H1 (cell line): ENCODE results near the gene CHSY1. TPM values are rescaled to one million over a fixed set of nuclear protein-coding genes. Genes with fewer than 3 reads are reported as not detected.

ENCODE experiments used
- CTCF ChIA-PET: fragments of 300-600 bp; sonication (Branson Sonifier 250); formaldehyde crosslinking; loops from one replicate; lab custom pipeline; 2021; ENCODE audit not compliant: partially characterized antibody; lab: Charles Lee
- POLR2A ChIA-PET: fragments of 300-600 bp; sonication (Branson Sonifier 250); formaldehyde crosslinking; loops from one replicate; lab custom pipeline; 2021; ENCODE audit warnings: inconsistent platforms; ENCODE audit not compliant: partially characterized antibody; lab: Charles Lee
- DNase-seq, 2 experiments: peaks; one replicate each; pipeline versions ENCODE4 v3.0.0 to v3.0.0-alpha.2; 2010 to 2022; ENCODE audit warnings: low spot score in 2 of 2, low read depth in 1 of 2, mixed read lengths in 1 of 2
- FAIRE-seq: peaks from 2 replicates; lab custom pipeline; 2011; peaks lifted over from hg19 to GRCh38; lab: Jason Lieb, UNC
- H2AFZ ChIP-seq: 2 replicates; pipeline ENCODE4 v1.8.1; 2012; ENCODE audit warnings: low read length, inconsistent platforms
- H2AK5ac ChIP-seq: 2 replicates; pipeline ENCODE4 v1.6.1; 2013; ENCODE audit warnings: low read depth, low read length
- H2BK120ac ChIP-seq: replicated peaks from 2 replicates; pipeline ENCODE3; 2013; ENCODE audit warnings: low read depth, low read length, inconsistent platforms
- H2BK12ac ChIP-seq: 2 replicates; pipeline ENCODE4 v1.6.1; 2013; ENCODE audit warnings: low read depth, low read length
- H2BK15ac ChIP-seq: 2 replicates; pipeline ENCODE4 v1.6.1; 2013; ENCODE audit warnings: low read length
- H2BK20ac ChIP-seq: 2 replicates; pipeline ENCODE4 v1.6.1; 2013; ENCODE audit warnings: low read length
- H2BK5ac ChIP-seq: 2 replicates; pipeline ENCODE4 v1.6.1; 2013; ENCODE audit warnings: low read depth, low read length
- H3K14ac ChIP-seq: 2 replicates; pipeline ENCODE4 v1.6.1; 2013; ENCODE audit warnings: inconsistent platforms; ENCODE audit not compliant: insufficient read length
- H3K18ac ChIP-seq: 2 replicates; pipeline ENCODE4 v1.6.1; 2013; ENCODE audit warnings: low read length; ENCODE audit errors: extremely low read depth
- H3K23ac ChIP-seq: 2 replicates; pipeline ENCODE4 v1.6.1; 2013; ENCODE audit warnings: inconsistent platforms; ENCODE audit not compliant: insufficient read length
- H3K23me2 ChIP-seq: 2 replicates; pipeline ENCODE4 v1.6.1; 2013; ENCODE audit warnings: low read depth, low read length
- H3K27ac ChIP-seq: 2 replicates; pipeline ENCODE4 v1.6.1; 2011; ENCODE audit warnings: low read depth, low read length, inconsistent platforms
- H3K27me3 ChIP-seq, 4 experiments: replicated peaks in 1 of 4; 1 replicate in 1 of 4; 2 replicates in 3 of 4; pipeline versions ENCODE4 v1.6.1 to v1.8.1; 2011 to 2013; ENCODE audit warnings: low read length in 3 of 4, mild to moderate bottlenecking in 3 of 4, inconsistent platforms in 2 of 4, mixed read lengths in 2 of 4, moderate library complexity in 1 of 4; ENCODE audit not compliant: control insufficient read depth in 3 of 4, insufficient read depth in 3 of 4; ENCODE audit errors: extremely low read depth in 1 of 4
- H3K36me3 ChIP-seq, 4 experiments: 2 replicates each; pipeline versions ENCODE4 v1.6.1 to v1.8.1; 2011 to 2013; ENCODE audit warnings: mild to moderate bottlenecking in 4 of 4, low read length in 3 of 4, moderate library complexity in 2 of 4, control low read depth in 1 of 4, inconsistent platforms in 1 of 4; ENCODE audit not compliant: insufficient read depth in 4 of 4, control insufficient read depth in 2 of 4
- H3K4ac ChIP-seq: replicated peaks from 2 replicates; pipeline ENCODE3; 2013; ENCODE audit warnings: low read length, low read depth, mixed read lengths, inconsistent platforms; ENCODE audit not compliant: insufficient read length
- H3K4me1 ChIP-seq, 4 experiments: replicated peaks in 1 of 4; 1 replicate in 1 of 4; 2 replicates in 3 of 4; pipeline versions ENCODE4 v1.6.1 to v1.8.1; 2011 to 2013; ENCODE audit warnings: low read length in 3 of 4, inconsistent platforms in 2 of 4, mixed read lengths in 1 of 4; ENCODE audit not compliant: insufficient read depth in 4 of 4, control insufficient read depth in 3 of 4
- H3K4me2 ChIP-seq, 2 experiments: 2 replicates each; pipeline versions ENCODE4 v1.6.1 to v1.8.1; 2011 to 2013; ENCODE audit warnings: low read depth in 2 of 2, low read length in 2 of 2, control low read depth in 1 of 2, inconsistent platforms in 1 of 2, mild to moderate bottlenecking in 1 of 2; ENCODE audit not compliant: insufficient read depth in 1 of 2
- H3K4me3 ChIP-seq, 4 experiments: fragments of 200-600, 300-600 bp in 1 of 4; sonication (generic), shearing (Covaris generic), sonication (Bioruptor Twin) in 1 of 4; 2 replicates each; pipeline versions ENCODE4 v1.5.1 to v1.8.1; 2011 to 2016; ENCODE audit warnings: low read length in 4 of 4, low read depth in 3 of 4, control low read depth in 2 of 4, inconsistent platforms in 2 of 4, mild to moderate bottlenecking in 2 of 4, mixed read lengths in 1 of 4, moderate library complexity in 1 of 4; ENCODE audit not compliant: insufficient read depth in 2 of 4; ENCODE audit errors: extremely low read depth in 1 of 4
- H3K56ac ChIP-seq: replicated peaks from 2 replicates; pipeline ENCODE3; 2013; ENCODE audit warnings: low read depth, mild to moderate bottlenecking, mixed read lengths, low read length, inconsistent platforms; ENCODE audit not compliant: insufficient read length
- H3K79me1 ChIP-seq: 2 replicates; pipeline ENCODE4 v1.6.1; 2013; ENCODE audit warnings: low read depth, low read length, control low read depth
- H3K79me2 ChIP-seq, 2 experiments: 2 replicates each; pipeline versions ENCODE4 v1.6.1 to v1.8.1; 2012 to 2013; ENCODE audit warnings: low read length in 2 of 2, mild to moderate bottlenecking in 2 of 2, inconsistent platforms in 1 of 2; ENCODE audit not compliant: insufficient read depth in 2 of 2, control insufficient read depth in 1 of 2
- H3K9ac ChIP-seq, 4 experiments: replicated peaks in 1 of 4; 1 replicate in 1 of 4; 2 replicates in 3 of 4; pipeline versions ENCODE4 v1.6.1 to v1.8.1; 2011 to 2013; ENCODE audit warnings: low read depth in 3 of 4, low read length in 3 of 4, control low read depth in 2 of 4, mild to moderate bottlenecking in 2 of 4, moderate library complexity in 2 of 4, inconsistent platforms in 1 of 4; ENCODE audit errors: extremely low read depth in 1 of 4
- H3K9me3 ChIP-seq, 2 experiments: 2 replicates each; pipeline versions ENCODE4 v1.6.1 to v1.8.1; 2012 to 2013; ENCODE audit warnings: mild to moderate bottlenecking in 2 of 2, moderate library complexity in 2 of 2, control low read depth in 1 of 2, inconsistent platforms in 1 of 2, low read depth in 1 of 2, low read length in 1 of 2, mixed read lengths in 1 of 2; ENCODE audit not compliant: insufficient read depth in 2 of 2
- H4K20me1 ChIP-seq, 2 experiments: replicated peaks in 1 of 2; 2 replicates each; pipeline versions ENCODE3 to v1.8.1; 2011 to 2013; ENCODE audit warnings: inconsistent platforms in 2 of 2, low read length in 2 of 2, mild to moderate bottlenecking in 1 of 2; ENCODE audit not compliant: insufficient read depth in 2 of 2, control insufficient read depth in 1 of 2
- H4K5ac ChIP-seq: 2 replicates; pipeline ENCODE4 v1.6.1; 2013; ENCODE audit warnings: low read length, low read depth, mixed read lengths, inconsistent platforms; ENCODE audit not compliant: insufficient read length
- H4K8ac ChIP-seq: 2 replicates; pipeline ENCODE4 v1.8.0; 2013; ENCODE audit warnings: mild to moderate bottlenecking, moderate library complexity, low read length, inconsistent platforms; ENCODE audit not compliant: insufficient read depth; ENCODE audit errors: extremely low read depth
- H4K91ac ChIP-seq: replicated peaks from 2 replicates; pipeline ENCODE3; 2013; ENCODE audit warnings: low read length, mixed read lengths, inconsistent platforms; ENCODE audit not compliant: insufficient read length
- CHD2 ChIP-seq: IDR thresholded peaks from 2 replicates; pipeline ENCODE4 v1.6.1; 2012; ENCODE audit warnings: low read length, improper control_type of control experiment
- EP300 ChIP-seq, 2 experiments: IDR thresholded peaks; 1 replicate in 1 of 2; 2 replicates in 1 of 2; pipeline ENCODE4 v1.6.1; 2011 to 2012; ENCODE audit warnings: low read depth in 2 of 2, low read length in 2 of 2, mild to moderate bottlenecking in 2 of 2, borderline replicate concordance in 1 of 2, inconsistent platforms in 1 of 2, moderate library complexity in 1 of 2
- GTF2F1 ChIP-seq: IDR thresholded peaks from 2 replicates; pipeline ENCODE4 v1.6.1; 2012; ENCODE audit warnings: low read depth, low read length, improper control_type of control experiment, borderline replicate concordance
- HDAC6 ChIP-seq: IDR thresholded peaks from one replicate; pipeline ENCODE4 v1.7.1; 2012; ENCODE audit warnings: low read depth, mild to moderate bottlenecking, inconsistent platforms, low read length, moderate library complexity
- KDM5A ChIP-seq: fragments of 200-600 bp; IDR thresholded peaks from 2 replicates; pipeline ENCODE4 v1.7.1; 2012; ENCODE audit warnings: mild to moderate bottlenecking, low read length, inconsistent platforms, mixed read lengths
- PHF8 ChIP-seq: fragments of 200-600 bp; sonication (generic); conservative IDR thresholded peaks from 2 replicates; pipeline ENCODE4 v1.7.1; 2012; ENCODE audit warnings: low read depth, mild to moderate bottlenecking, inconsistent platforms, low read length, moderate library complexity
- POU5F1 ChIP-seq: IDR thresholded peaks from 2 replicates; pipeline ENCODE4 v1.6.1; 2011; ENCODE audit warnings: low read depth, mild to moderate bottlenecking, low read length, moderate library complexity
- RFX5 ChIP-seq: IDR thresholded peaks from 2 replicates; pipeline ENCODE4 v1.6.1; 2011; ENCODE audit warnings: low read depth, low read length, improper control_type of control experiment, borderline replicate concordance
- SIN3A ChIP-seq, 2 experiments: IDR thresholded peaks in 1 of 2; conservative IDR thresholded peaks in 1 of 2; 2 replicates each; pipeline ENCODE4 v1.6.1; 2011 to 2012; ENCODE audit warnings: low read length in 2 of 2, improper control_type of control experiment in 1 of 2, low read depth in 1 of 2, mild to moderate bottlenecking in 1 of 2
- SP2 ChIP-seq: IDR thresholded peaks from 2 replicates; pipeline ENCODE4 v1.6.1; 2012; ENCODE audit warnings: mild to moderate bottlenecking, low read length, inconsistent platforms
- TAF7 ChIP-seq: optimal IDR thresholded peaks from 2 replicates; pipeline ENCODE3; 2011; ENCODE audit warnings: low read depth, mild to moderate bottlenecking, inconsistent platforms, low read length, moderate library complexity, borderline replicate concordance
- TCF12 ChIP-seq: IDR thresholded peaks from 2 replicates; pipeline ENCODE4 v1.6.1; 2011; ENCODE audit warnings: low read depth, mild to moderate bottlenecking, low read length
- WGBS, 2 experiments: shearing (Covaris generic) in 1 of 2; methylation state at CpG; one replicate each; pipeline versions ENCODE4 v1.1.6 to v1.1.7; 2013 to 2015; ENCODE audit warnings: low lambda C conversion rate in 2 of 2, mixed read lengths in 2 of 2, inconsistent platforms in 1 of 2, low coverage in 1 of 2, missing lambda C conversion rate in 1 of 2; ENCODE audit not compliant: insufficient replicate concordance in 2 of 2, insufficient coverage in 1 of 2, insufficient read length in 1 of 2; ENCODE audit errors: extremely low coverage in 1 of 2, missing lambda C conversion rate in 1 of 2; 5-methylcytosine and 5-hydroxymethylcytosine counted together
- polyA plus RNA-seq, 7 experiments: library from polyadenylated mRNA; depleted of rRNA in 3 of 7; stranded (reverse) in 5 of 7; unstranded in 2 of 7; fragments of >200 nt in 5 of 7; fragments of 200-250 nt in 2 of 7; gene quantifications; 1 replicate in 5 of 7; 2 replicates in 1 of 7; 4 replicates in 1 of 7; pipeline versions ENCODE4 v1.2.1 to v1.2.3, GENCODE V29; 2011 to 2013; ENCODE audit warnings: missing spikeins in 2 of 7, mixed read lengths in 2 of 7
- total RNA-seq: library from RNA; stranded (reverse); fragmentation: NEBNext Ultra II Directional; extraction: Animal tissue kit (Norgen Biotek cat#: 25700); gene quantifications from 2 replicates; pipeline ENCODE4 v1.2.1, GENCODE V29; 2021

The CHSY1 gene
- total and polyA plus RNA-seq, 2 of the 8 experiments (the other 6 are each of a cell fraction or from before 2014, with no cell fraction given): 24.9 to 60.7 TPM

- H2BK5ac ChIP-seq: no peak overlapping the region
- peaks cover 3 to 23% (median 12%) of the 10 kb centered on the region in 4 experiments; a peak in 5 of 7 replicates for H3K4me1 ChIP-seq
- H3K23me2 ChIP-seq: no peaks in the 10 kb centered on the region
- WGBS, 2 experiments: 80% methylated on average over 7 of the region's 7 CpGs; no CpG with 5 or more reads in 1 of the 2 experiments
- no peak for FAIRE-seq
- H2AK5ac ChIP-seq: no peak overlapping the region
- peaks cover 55 to 100% of the 10 kb centered on the region in 2 experiments for H3K79me2 ChIP-seq
- H3K56ac ChIP-seq: no peak overlapping the region
- H2BK15ac ChIP-seq: no peak overlapping the region
- no peak overlapping the region for H4K91ac ChIP-seq
- no peak overlapping the region for H2BK120ac ChIP-seq
- H3K36me3 ChIP-seq: peaks cover 0 to 3% (median under 1%) of the 10 kb centered on the region in 4 experiments; a peak in 1 of 8 replicates
- POLR2A ChIA-PET: interaction anchor here (1.4 to 2.9 kb wide), 3 partner anchors 8 to 14 kb away, joined by 3 to 18 read pairs (median 7); partner anchors contain the start of gene CHSY1
- no peaks in the 10 kb centered on the region for H3K27me3 ChIP-seq
- no peak overlapping the region for H4K8ac ChIP-seq
- no peak overlapping the region for H2BK20ac ChIP-seq
- H2BK12ac ChIP-seq: no peak overlapping the region
- no peak overlapping the region for H3K4ac ChIP-seq
- peaks cover 16% of the 10 kb centered on the region for H3K79me1 ChIP-seq
- H3K14ac ChIP-seq: no peak overlapping the region
- H3K27ac ChIP-seq: no peak overlapping the region
- no peak for DNase-seq
- H4K20me1 ChIP-seq: peaks cover 35 to 41% of the 10 kb centered on the region in 2 experiments
- H3K4me3 ChIP-seq: no peak overlapping the region
- no peak overlapping the region for H3K18ac ChIP-seq
- H3K9ac ChIP-seq: no peak overlapping the region
- H3K4me2 ChIP-seq: no peak overlapping the region; a peak in 1 of 4 replicates
- no peak overlapping the region for H2AFZ ChIP-seq
- no peak overlapping the region for H3K23ac ChIP-seq
- no peaks in the 10 kb centered on the region for H3K9me3 ChIP-seq
- no peak overlapping the region for H4K5ac ChIP-seq
- CTCF ChIA-PET: interaction anchor here (0.7 to 3.0 kb wide), 22 partner anchors 11 to 236 kb away, joined by 3 to 21 read pairs (median 4); no protein-coding TSS in a partner anchor
- TF ChIP-seq SIN3A (conservative IDR thresholded peaks at IDR 0.05 in 1 of 2, IDR thresholded peaks at IDR 0.05 in 1 of 2; ENCODE audit: low read depth in 1 of 2, low read length in 2 of 2): no peak
- no peak for TF ChIP-seq CHD2
- TF ChIP-seq KDM5A: no peak
- TF ChIP-seq SP2: no peak
- no peak for TF ChIP-seq HDAC6
- TF ChIP-seq TCF12: no peak
- no peak for TF ChIP-seq EP300 (IDR thresholded peaks at IDR 0.05; ENCODE audit: borderline replicate concordance in 1 of 2, low read depth in 2 of 2, low read length in 2 of 2)
- no peak for TF ChIP-seq GTF2F1
- TF ChIP-seq TAF7: no peak
- TF ChIP-seq POU5F1: no peak
- TF ChIP-seq RFX5: no peak
- TF ChIP-seq PHF8: no peak
Measured at GRCh38 chr15:101244036-101244781, 7.6 kb downstream of the CHSY1 start.
